OCI-LY3 (cell line): ENCODE data around the gene TBCK.

Experiments used
- H2AFZ ChIP-seq: fragments of 200-600, 300-600 bp; shearing (Covaris generic); 2 replicates; pipeline ENCODE4 v1.6.0; 2014; ENCODE audit warnings: antibody characterized with exemption, low read depth, low read length
- H3K27ac ChIP-seq: fragments of 200-600, 300-600 bp; sonication (generic); 2 replicates; pipeline ENCODE4 v1.5.1; 2014; ENCODE audit warnings: mild to moderate bottlenecking, low read length, moderate library complexity, mixed read lengths
- H3K27me3 ChIP-seq: fragments of 200-600, 300-600 bp; sonication (generic); 2 replicates; pipeline ENCODE4 v1.6.1; 2014; ENCODE audit warnings: low read depth, low read length, mixed read lengths
- H3K36me3 ChIP-seq: fragments of 200-600, 300-600 bp; sonication (generic); replicated peaks from 2 replicates; pipeline ENCODE3; 2014; ENCODE audit warnings: low read depth, low read length, mixed read lengths
- H3K4me1 ChIP-seq: fragments of 300-600, 200-600 bp; sonication (generic); 2 replicates; pipeline ENCODE4 v1.6.1; 2014; ENCODE audit warnings: low read length, mixed read lengths
- H3K4me2 ChIP-seq: fragments of 200-600, 300-600 bp; sonication (generic); 2 replicates; pipeline ENCODE4 v1.6.1; 2014; ENCODE audit warnings: low read length, mixed read lengths
- H3K4me3 ChIP-seq: fragments of 300-600, 200-600 bp; sonication (generic); 2 replicates; pipeline ENCODE4 v1.5.1; 2014; ENCODE audit warnings: antibody characterized with exemption, mild to moderate bottlenecking, low read length, moderate library complexity
- H3K79me2 ChIP-seq: fragments of 300-600, 200-600 bp; shearing (Covaris generic); 2 replicates; pipeline ENCODE4 v1.6.1; 2014; ENCODE audit warnings: mild to moderate bottlenecking, low read length, mixed read lengths
- H3K9ac ChIP-seq: fragments of 300-600, 200-600 bp; shearing (Covaris generic); 2 replicates; pipeline ENCODE4 v1.6.0; 2014; ENCODE audit warnings: mild to moderate bottlenecking, low read length, moderate library complexity
- H3K9me3 ChIP-seq: fragments of 200-600, 300-600 bp; shearing (Covaris generic); 2 replicates; pipeline ENCODE4 v1.6.1; 2014; ENCODE audit warnings: low read length, mixed read lengths; ENCODE audit not compliant: insufficient read depth
- H4K20me1 ChIP-seq: fragments of 200-600, 300-600 bp; sonication (generic); 2 replicates; pipeline ENCODE4 v1.6.1; 2016; ENCODE audit warnings: low read length, mixed read lengths; ENCODE audit not compliant: insufficient read depth
- CTCF ChIP-seq: fragments of 200-600, 300-600 bp; sonication (generic); IDR thresholded peaks from 2 replicates; pipeline ENCODE4 v1.5.1; 2014; ENCODE audit warnings: antibody characterized with exemption, low read length, low read depth
- EZH2phosphoT487 ChIP-seq: fragments of 200-600 bp; shearing (Covaris generic); IDR thresholded peaks from 2 replicates; pipeline ENCODE4 v1.6.1; 2018; ENCODE audit warnings: antibody characterized with exemption, mixed run types, low read depth

The TBCK gene

GRCh38 chr4:106317815-106318214 lies 1.8 kb upstream of the TBCK start:
- Histone ChIP-seq H3K4me3 (peak overlapping the region; percentile 98), H3K36me3 (peaks cover 16% of the 10 kb centered on the region), H3K27ac (no peak overlapping the region), H3K4me2 (peak overlapping the region; percentile 97), H3K79me2 (peaks cover 82% of the 10 kb centered on the region), H2AFZ (no peak overlapping the region), H4K20me1 (no peaks in the 10 kb centered on the region), H3K27me3 (no peaks in the 10 kb centered on the region), H3K4me1 (peaks cover 27% of the 10 kb centered on the region), H3K9me3 (no peaks in the 10 kb centered on the region), H3K9ac (0 out of 2 replicates have a peak overlapping the region, but pooled peaks have one; percentile 96)
- TF ChIP-seq CTCF = no peak
- no peak for TF ChIP-seq EZH2phosphoT487

GRCh38 chr4:106316773-106317409 lies 882 bp upstream of the TBCK start:
- Histone ChIP-seq H3K27ac (peak overlapping the region; percentile 83), H3K9ac (peak overlapping the region; percentile 96)

GRCh38 chr4:106315476-106315967 lies 487 bp downstream of the TBCK start:
- Histone ChIP-seq H3K27me3 (no peaks in the 10 kb centered on the region), H3K9ac (peak overlapping the region; percentile 96), H3K4me3 (peak overlapping the region; percentile 98), H3K4me1 (peaks cover 29% of the 10 kb centered on the region), H4K20me1 (no peaks in the 10 kb centered on the region), H3K27ac (peak overlapping the region; percentile 83), H2AFZ (peak overlapping the region; percentile 69), H3K79me2 (peaks cover 84% of the 10 kb centered on the region), H3K4me2 (peak overlapping the region; percentile 83), H3K36me3 (peaks cover 16% of the 10 kb centered on the region), H3K9me3 (no peaks in the 10 kb centered on the region)
- TF ChIP-seq CTCF (no peak), EZH2phosphoT487 (no peak)

More at GRCh38 chr4:106316773-106317409, 882 bp upstream of the TBCK start:
- TF ChIP-seq EZH2phosphoT487 (no peak), CTCF (no peak)
- peaks cover 16% of the 10 kb centered on the region for H3K36me3 ChIP-seq
- H3K79me2 ChIP-seq = peaks cover 80% of the 10 kb centered on the region
- H2AFZ ChIP-seq = peak overlapping the region; percentile 88; the same call in 1 of the 2 replicates
- H3K27me3 ChIP-seq = no peaks in the 10 kb centered on the region
- H3K4me1 ChIP-seq = peaks cover 29% of the 10 kb centered on the region
- no peaks in the 10 kb centered on the region for H4K20me1 ChIP-seq
- peak overlapping the region; percentile 97 for H3K4me2 ChIP-seq
- H3K9me3 ChIP-seq = no peaks in the 10 kb centered on the region
- peak overlapping the region; percentile 98 for H3K4me3 ChIP-seq

GRCh38 chr4:106314960-106315359 lies 1.0 kb downstream of the TBCK start:
- H3K9me3 ChIP-seq = no peaks in the 10 kb centered on the region
- peaks cover 11% of the 10 kb centered on the region for H3K36me3 ChIP-seq
- H3K4me1 ChIP-seq = peaks cover 29% of the 10 kb centered on the region
- H3K79me2 ChIP-seq = peaks cover 82% of the 10 kb centered on the region
- H3K9ac ChIP-seq = peak overlapping the region; percentile 96
- H3K4me3 ChIP-seq = peak overlapping the region; percentile 98
- no peak for TF ChIP-seq EZH2phosphoT487
- no peak for TF ChIP-seq CTCF
- H3K27ac ChIP-seq = peak overlapping the region; percentile 83; the same call in 1 of the 2 replicates
- H3K4me2 ChIP-seq = peak overlapping the region; percentile 83
- H4K20me1 ChIP-seq = no peaks in the 10 kb centered on the region
- H2AFZ ChIP-seq = no peak overlapping the region
- H3K27me3 ChIP-seq = no peaks in the 10 kb centered on the region
